ENCODE measurements around the gene PDGFD.

GRCh38 chr11:104113541-104113940, 50.4 kb downstream of the PDGFD start:
- TF ChIP-seq TCF7 (CRISPR knock-in tag; IDR thresholded peaks at IDR 0.05; ENCODE audit: low read depth) (no peak), USF2 (CRISPR knock-in tag; IDR thresholded peaks at IDR 0.05) (no peak), ZNF317 (CRISPR knock-in tag; IDR thresholded peaks at IDR 0.05; ENCODE audit: borderline replicate concordance, low read depth) (no peak), CTCF (IDR thresholded peaks at IDR 0.05) (no peak), JUN (CRISPR knock-in tag; IDR thresholded peaks at IDR 0.05) (no peak), ZNF416 (CRISPR knock-in tag; IDR thresholded peaks at IDR 0.05) (no peak), OVOL2 (CRISPR knock-in tag; IDR thresholded peaks at IDR 0.05; ENCODE audit: borderline replicate concordance) (no peak), ETV6 (CRISPR knock-in tag; IDR thresholded peaks at IDR 0.05) (no peak), ZNF138 (CRISPR knock-in tag; conservative IDR thresholded peaks at IDR 0.05) (no peak), ATF2 (CRISPR knock-in tag; IDR thresholded peaks at IDR 0.05; ENCODE audit: borderline replicate concordance, low read depth) (no peak), ELF4 (CRISPR knock-in tag; IDR thresholded peaks at IDR 0.05; ENCODE audit: low read depth) (no peak)
- TF ChIP-seq, protein P1, sequence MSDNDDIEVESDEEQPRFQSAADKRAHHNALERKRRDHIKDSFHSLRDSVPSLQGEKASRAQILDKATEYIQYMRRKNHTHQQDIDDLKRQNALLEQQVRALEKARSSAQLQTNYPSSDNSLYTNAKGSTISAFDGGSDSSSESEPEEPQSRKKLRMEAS (CRISPR knock-in tag; IDR thresholded peaks at IDR 0.05), result no peak
- TF ChIP-seq, protein P2, sequence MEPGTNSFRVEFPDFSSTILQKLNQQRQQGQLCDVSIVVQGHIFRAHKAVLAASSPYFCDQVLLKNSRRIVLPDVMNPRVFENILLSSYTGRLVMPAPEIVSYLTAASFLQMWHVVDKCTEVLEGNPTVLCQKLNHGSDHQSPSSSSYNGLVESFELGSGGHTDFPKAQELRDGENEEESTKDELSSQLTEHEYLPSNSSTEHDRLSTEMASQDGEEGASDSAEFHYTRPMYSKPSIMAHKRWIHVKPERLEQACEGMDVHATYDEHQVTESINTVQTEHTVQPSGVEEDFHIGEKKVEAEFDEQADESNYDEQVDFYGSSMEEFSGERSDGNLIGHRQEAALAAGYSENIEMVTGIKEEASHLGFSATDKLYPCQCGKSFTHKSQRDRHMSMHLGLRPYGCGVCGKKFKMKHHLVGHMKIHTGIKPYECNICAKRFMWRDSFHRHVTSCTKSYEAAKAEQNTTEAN (CRISPR knock-in tag; IDR thresholded peaks at IDR 0.05), result no peak

All from WTC11 (cell line).